Activated CD4-positive, alpha-beta T cell treated with anti-CD3 and anti-CD28 coated beads, Interleukin-2, amount 10 ng/mL, durations not matched to agents 7 days and 5 days (primary cell): ENCODE measurements around the gene SLAMF1. TPM values are rescaled to one million over a fixed set of nuclear protein-coding genes. Genes with fewer than 3 reads are reported as not detected.
"Not testable (repeated sequence)": the region's sequence is repeated elsewhere in the genome, so short reads cannot be mapped to it uniquely, and the experiment has no call there.

Experiments used
- CTCF ChIA-PET: fragments of 350-600 bp; sonication (Branson Sonifier 250); formaldehyde crosslinking; loops from one replicate; lab custom pipeline; 2021; ENCODE audit warnings: antibody characterized with exemption; lab: Charles Lee
- POLR2A ChIA-PET: fragments of 350-600 bp; sonication (Branson Sonifier 250); formaldehyde crosslinking; loops from one replicate; lab custom pipeline; 2021; ENCODE audit warnings: antibody characterized with exemption; lab: Charles Lee
- DNase-seq: peaks from one replicate; pipeline ENCODE4 v3.0.0-alpha.2; 2020
- H3K27ac Mint-ChIP-seq: one replicate; pipeline ENCODE4 v1.8.0; 2021; ENCODE audit warnings: mild to moderate bottlenecking, moderate library complexity, mixed read lengths
- H3K27me3 Mint-ChIP-seq: one replicate; pipeline ENCODE4 v1.8.0; 2021; ENCODE audit warnings: mixed read lengths
- H3K36me3 Mint-ChIP-seq: one replicate; pipeline ENCODE4 v1.8.0; 2021; ENCODE audit warnings: low read depth, mixed read lengths
- H3K4me1 Mint-ChIP-seq: one replicate; pipeline ENCODE4 v1.8.0; 2021; ENCODE audit warnings: mixed read lengths
- H3K4me3 Mint-ChIP-seq: one replicate; pipeline ENCODE4 v1.8.0; 2021; ENCODE audit warnings: mild to moderate bottlenecking, moderate library complexity, mixed read lengths
- H3K9me3 Mint-ChIP-seq: one replicate; pipeline ENCODE4 v1.8.0; 2021; ENCODE audit warnings: mixed read lengths
- total RNA-seq, 2 experiments: library from RNA; stranded (reverse); gene quantifications; one replicate each; pipeline ENCODE4 v1.2.3, GENCODE V29; 2021

The SLAMF1 gene
- total RNA-seq, 2 experiments from 2014 or later: 70.4 to 70.6 TPM

DNA sequence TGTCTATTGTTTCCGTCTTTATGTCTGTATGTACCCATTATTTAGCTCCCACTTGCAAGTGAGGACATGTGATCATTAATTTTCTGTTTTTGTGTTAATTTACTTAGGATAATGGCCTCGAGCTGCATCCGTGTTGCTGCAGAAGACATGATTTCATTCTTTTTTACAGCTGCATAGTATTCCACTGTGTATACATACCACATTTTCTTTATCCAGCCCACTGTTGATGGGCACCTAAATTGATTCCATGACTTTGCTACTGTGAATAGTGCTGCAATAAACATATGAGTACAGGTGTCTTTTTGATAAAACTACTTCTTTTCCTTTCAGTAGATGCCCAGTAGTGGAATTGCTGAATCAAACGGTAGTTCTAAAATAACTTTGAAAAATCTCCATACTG is 12.7 kb upstream of the SLAMF1 start:
- peaks cover 65% of the 10 kb centered on the region for H3K4me1 Mint-ChIP-seq
- H3K36me3 Mint-ChIP-seq: peaks cover 23% of the 10 kb centered on the region
- no peak overlapping the region for H3K27ac Mint-ChIP-seq
- H3K9me3 Mint-ChIP-seq: peaks cover 11% of the 10 kb centered on the region
- no peak overlapping the region for H3K4me3 Mint-ChIP-seq
- H3K27me3 Mint-ChIP-seq: no peaks in the 10 kb centered on the region
- ChIA-PET CTCF (interaction anchor here (0.6 kb wide), 1 partner anchor 310 kb away, joined by 3 read pairs; no protein-coding TSS in a partner anchor), POLR2A (no interaction called here)
- DNase-seq: no peak

DNA sequence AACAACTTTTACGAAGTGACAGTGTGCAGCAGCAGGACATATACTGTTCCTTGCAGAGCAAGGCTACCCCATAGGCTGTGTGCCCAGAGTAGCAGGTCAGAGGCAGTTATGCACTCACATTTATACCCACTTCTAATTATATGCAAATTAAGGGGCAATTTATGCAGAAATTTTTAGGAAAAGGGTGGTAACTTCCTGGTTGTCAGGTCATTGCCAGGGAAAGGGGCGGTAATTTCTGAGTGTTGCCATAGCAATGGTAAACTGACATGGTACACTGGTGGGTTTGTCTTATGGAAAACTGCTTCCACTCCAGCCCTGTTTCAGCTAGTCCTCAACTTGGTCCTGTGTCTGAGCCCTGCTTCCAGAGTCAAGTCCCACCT is 12.0 kb upstream of the SLAMF1 start:
- no peaks in the 10 kb centered on the region for H3K27me3 Mint-ChIP-seq
- ChIA-PET POLR2A (no interaction called here), CTCF (interaction anchor here (1.1 to 2.1 kb wide), 2 partner anchors 22 to 109 kb away, joined by 3 to 7 read pairs; no protein-coding TSS in a partner anchor)
- peaks cover 11% of the 10 kb centered on the region for H3K9me3 Mint-ChIP-seq
- peaks cover 65% of the 10 kb centered on the region for H3K4me1 Mint-ChIP-seq
- DNase-seq: no peak
- no peak overlapping the region for H3K4me3 Mint-ChIP-seq
- H3K36me3 Mint-ChIP-seq: peaks cover 24% of the 10 kb centered on the region
- H3K27ac Mint-ChIP-seq: peak overlapping the region; percentile 14

DNA sequence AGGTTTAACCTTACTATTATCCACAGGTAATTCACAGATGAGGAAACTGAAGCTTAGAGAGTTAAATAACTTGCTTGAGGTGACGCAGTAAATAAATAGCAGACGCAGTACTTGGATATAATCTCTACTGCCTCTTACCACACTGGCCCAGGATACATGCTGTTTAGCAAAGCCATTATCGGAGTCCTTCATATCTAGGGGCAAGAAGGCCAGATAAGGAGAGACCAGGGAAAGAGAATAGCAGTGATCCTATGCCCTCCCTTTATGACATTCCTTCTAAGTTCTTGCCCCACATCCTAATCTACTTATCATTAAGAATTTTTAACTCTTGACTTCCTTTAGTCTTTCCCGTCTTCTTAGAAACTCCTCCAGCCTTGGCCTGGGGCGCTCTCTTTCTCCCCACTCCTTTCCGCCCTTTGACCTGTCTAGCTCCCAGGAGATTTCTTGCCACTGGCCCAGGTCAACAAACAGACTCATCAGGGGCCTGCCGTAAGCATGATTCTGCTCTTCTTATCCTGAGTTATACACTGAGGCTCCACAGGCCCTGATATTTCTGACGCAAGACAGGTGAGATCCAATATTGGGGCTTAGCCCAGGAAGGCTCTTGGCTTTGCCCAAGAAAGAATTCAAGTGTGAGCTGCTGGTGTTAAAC is 11.4 kb upstream of the SLAMF1 start:
- peaks cover 11% of the 10 kb centered on the region for H3K9me3 Mint-ChIP-seq
- ChIA-PET POLR2A (no interaction called here), CTCF (interaction anchor here (1.1 to 2.1 kb wide), 2 partner anchors 23 to 109 kb away, joined by 3 to 7 read pairs; no protein-coding TSS in a partner anchor)
- H3K27ac Mint-ChIP-seq: peak overlapping the region; percentile 14
- peaks cover 24% of the 10 kb centered on the region for H3K36me3 Mint-ChIP-seq
- no peak overlapping the region for H3K4me3 Mint-ChIP-seq
- peaks cover 65% of the 10 kb centered on the region for H3K4me1 Mint-ChIP-seq
- H3K27me3 Mint-ChIP-seq: no peaks in the 10 kb centered on the region
- DNase-seq: no peak

DNA sequence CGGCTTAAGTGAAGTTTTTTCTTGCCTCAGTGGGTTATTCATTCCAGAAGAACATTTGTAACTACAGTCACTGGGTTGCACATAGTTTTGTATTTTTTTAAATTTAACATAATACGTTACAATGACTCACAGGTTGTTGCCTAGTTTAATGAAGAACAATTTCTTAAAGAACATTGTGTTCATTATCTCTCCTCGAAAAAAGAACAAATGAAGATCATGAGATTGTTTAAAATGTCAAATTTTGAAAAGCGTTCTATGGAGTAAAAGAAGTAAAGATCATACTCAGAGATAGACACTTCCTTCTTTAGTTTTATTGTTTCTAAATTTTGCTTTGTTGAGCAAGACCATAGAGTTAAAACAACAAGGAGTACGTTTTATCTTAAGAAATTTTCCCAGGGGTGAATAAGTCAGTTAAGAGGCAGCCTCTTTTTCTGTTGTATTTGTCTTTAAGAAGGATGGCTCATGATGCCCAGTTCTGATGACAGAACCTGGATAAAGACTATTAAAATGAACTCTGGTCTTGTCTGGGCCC is 10.5 kb upstream of the SLAMF1 start:
- Mint-ChIP-seq H3K36me3 (peaks cover 24% of the 10 kb centered on the region), H3K4me1 (peaks cover 65% of the 10 kb centered on the region), H3K27ac (peak overlapping the region; percentile 55), H3K27me3 (no peaks in the 10 kb centered on the region), H3K4me3 (no peak overlapping the region), H3K9me3 (peaks cover 11% of the 10 kb centered on the region)
- DNase-seq: no peak
- CTCF ChIA-PET: interaction anchor here (1.1 to 2.1 kb wide), 2 partner anchors 24 to 110 kb away, joined by 3 to 7 read pairs; no protein-coding TSS in a partner anchor
- POLR2A ChIA-PET: no interaction called here

DNA sequence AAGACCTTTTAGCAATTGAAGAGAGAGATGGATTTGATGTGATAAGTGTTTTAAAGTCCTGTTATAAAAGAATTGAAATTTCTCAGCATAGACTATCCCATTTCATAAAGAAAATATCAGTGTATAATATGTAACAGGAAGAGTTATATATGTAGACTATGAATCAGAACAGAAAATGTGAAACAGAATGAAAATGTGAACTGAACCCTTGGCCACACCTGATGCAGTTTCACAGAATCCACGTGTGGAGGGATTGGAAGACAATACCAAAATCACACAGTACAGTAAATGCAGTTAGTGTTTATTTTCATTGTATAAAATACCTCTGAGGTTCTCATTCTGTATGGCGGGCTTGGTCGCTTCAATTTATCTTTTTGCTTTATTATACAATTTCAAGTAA is 9.9 kb upstream of the SLAMF1 start:
- no peak for DNase-seq

DNA sequence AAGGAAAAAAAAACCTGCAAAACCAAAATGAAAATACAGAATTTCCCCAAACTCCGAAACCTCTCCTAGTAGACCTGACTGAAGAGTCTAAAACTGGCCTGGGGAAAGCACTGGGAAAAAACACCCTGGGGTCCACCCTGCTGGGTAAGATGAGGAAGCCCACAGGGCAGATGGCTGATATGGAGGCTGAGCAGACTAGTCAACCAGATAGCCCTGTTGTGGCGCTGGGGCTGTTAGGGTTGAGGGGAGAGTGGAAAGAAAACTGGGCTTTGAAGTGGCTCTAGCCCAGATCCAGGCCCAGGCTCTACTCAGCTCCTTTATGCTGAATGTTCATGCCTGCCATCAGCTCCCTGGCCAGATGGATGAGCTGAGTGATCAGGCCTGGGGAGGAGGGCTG is 6.8 kb upstream of the SLAMF1 start:
- no peak overlapping the region for H3K27ac Mint-ChIP-seq
- POLR2A ChIA-PET: no interaction called here

More for the DNA sequence above, 9.9 kb upstream of the SLAMF1 start:
- H3K4me3 Mint-ChIP-seq: no peak overlapping the region
- ChIA-PET CTCF (no interaction called here), POLR2A (no interaction called here)
- no peaks in the 10 kb centered on the region for H3K27me3 Mint-ChIP-seq
- peaks cover 22% of the 10 kb centered on the region for H3K36me3 Mint-ChIP-seq
- H3K9me3 Mint-ChIP-seq: peaks cover 11% of the 10 kb centered on the region
- peaks cover 65% of the 10 kb centered on the region for H3K4me1 Mint-ChIP-seq
- H3K27ac Mint-ChIP-seq: no peak overlapping the region

DNA sequence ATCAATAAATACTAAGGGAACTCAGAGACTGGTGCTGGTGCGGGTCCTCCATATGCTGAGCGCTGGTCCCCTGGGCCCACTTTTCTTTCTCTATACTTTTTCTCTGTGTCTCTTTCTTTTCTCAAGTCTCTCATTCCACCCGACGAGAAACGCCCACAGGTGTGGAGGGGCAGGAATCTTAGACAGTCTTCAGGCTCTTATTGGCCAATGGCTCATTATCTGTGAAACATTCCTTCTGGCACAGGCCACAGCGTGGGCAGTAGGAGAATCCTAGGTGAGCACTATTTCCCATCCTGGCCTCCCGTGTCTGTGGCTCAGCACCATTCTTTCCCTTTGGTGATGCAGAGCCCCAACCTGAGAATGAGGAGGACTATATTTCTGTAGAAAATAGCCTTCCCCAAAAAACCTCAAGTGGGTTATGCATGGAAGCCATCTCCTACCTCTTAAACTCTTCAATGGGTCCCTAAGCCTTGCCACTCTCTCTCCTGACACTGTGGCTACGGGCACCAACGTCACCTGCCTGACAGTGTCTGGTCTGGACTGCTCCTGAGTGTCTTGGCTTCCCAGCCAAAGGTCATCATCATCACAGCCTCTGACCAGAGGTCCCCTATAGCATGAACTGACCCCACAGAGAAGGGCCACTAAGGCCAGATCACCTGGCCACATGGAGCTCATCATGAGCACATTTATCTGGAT is 6.2 kb upstream of the SLAMF1 start:
- H3K4me3 Mint-ChIP-seq: no peak overlapping the region
- peaks cover 4% of the 10 kb centered on the region for H3K9me3 Mint-ChIP-seq
- CTCF ChIA-PET: no interaction called here
- peaks cover 77% of the 10 kb centered on the region for H3K4me1 Mint-ChIP-seq
- POLR2A ChIA-PET: no interaction called here
- no peaks in the 10 kb centered on the region for H3K27me3 Mint-ChIP-seq
- no peak for DNase-seq
- H3K27ac Mint-ChIP-seq: no peak overlapping the region
- peaks cover 14% of the 10 kb centered on the region for H3K36me3 Mint-ChIP-seq

More for the DNA sequence above, 6.8 kb upstream of the SLAMF1 start:
- no peak for DNase-seq
- Mint-ChIP-seq H3K9me3 (peaks cover 4% of the 10 kb centered on the region), H3K4me3 (no peak overlapping the region), H3K4me1 (peaks cover 77% of the 10 kb centered on the region), H3K27me3 (no peaks in the 10 kb centered on the region), H3K36me3 (peaks cover 12% of the 10 kb centered on the region)
- CTCF ChIA-PET: no interaction called here

DNA sequence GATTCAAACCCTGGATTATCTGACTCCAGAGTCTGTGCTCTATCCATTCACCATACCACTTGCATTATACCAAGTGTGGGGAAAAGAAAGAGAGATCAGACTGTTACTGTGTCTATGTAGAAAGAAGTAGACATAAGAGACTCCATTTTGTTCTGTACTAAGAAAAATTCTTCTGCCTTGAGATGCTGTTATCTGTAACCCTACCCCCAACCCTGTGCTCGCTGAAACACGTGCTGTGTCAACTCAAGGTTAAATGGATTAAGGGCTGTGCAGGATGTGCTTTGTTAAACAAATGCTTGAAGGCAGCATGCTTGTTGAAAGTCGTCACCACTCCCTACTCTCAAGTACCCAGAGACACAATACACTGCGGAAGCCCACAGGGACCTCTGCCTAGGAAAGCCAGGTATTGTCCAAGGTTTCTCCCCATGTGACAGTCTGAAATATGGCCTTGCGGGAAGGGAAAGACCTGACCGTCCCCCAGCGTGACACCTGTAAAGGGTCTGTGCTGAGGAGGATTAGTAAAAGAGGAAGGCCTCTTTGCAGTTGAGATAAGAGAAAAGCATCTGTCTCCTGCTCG is 5.3 kb upstream of the SLAMF1 start:
- H3K27me3 Mint-ChIP-seq, POLR2A ChIA-PET, H3K9me3 Mint-ChIP-seq, H3K4me3 Mint-ChIP-seq, DNase-seq: not testable (repeated sequence)
- CTCF ChIA-PET: interaction anchor here (0.9 to 1.6 kb wide), 3 partner anchors 12 to 29 kb away, joined by 3 to 6 read pairs (median 3); no protein-coding TSS in a partner anchor
- peaks cover 75% of the 10 kb centered on the region for H3K4me1 Mint-ChIP-seq
- H3K36me3 Mint-ChIP-seq: peaks cover 13% of the 10 kb centered on the region
- H3K27ac Mint-ChIP-seq: peak overlapping the region; percentile 15

DNA sequence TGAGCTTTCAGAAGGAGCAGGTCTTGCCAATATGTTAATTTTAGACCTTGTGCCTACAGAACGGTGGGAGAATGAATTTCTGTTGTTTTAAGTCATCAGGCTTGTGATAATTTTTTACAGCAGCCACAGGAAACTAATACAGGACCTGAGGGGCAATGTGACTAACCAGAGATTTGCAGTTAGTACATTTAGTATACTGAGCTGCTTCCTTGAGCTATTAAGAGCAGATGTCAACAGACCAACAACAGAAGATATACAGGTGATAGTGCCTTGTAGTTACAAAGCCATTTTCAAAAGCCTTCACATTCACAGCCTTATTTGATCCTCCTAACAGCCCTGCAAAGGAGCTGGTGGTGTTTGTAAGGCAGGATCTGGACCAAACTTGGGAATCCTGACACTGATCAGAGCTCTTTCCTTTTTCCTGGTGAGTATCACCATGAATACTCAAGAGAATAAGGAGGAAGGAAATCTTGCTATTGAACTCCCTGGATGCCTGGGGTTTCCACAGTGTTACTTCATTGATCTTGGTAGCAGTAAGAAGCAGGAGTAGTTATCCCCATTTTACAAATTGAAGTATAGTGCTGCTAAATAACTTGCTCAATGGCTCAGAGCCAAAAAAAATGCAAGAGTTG is 4.7 kb upstream of the SLAMF1 start:
- no peak for DNase-seq
- H3K4me3 Mint-ChIP-seq: no peak overlapping the region
- no peaks in the 10 kb centered on the region for H3K27me3 Mint-ChIP-seq
- H3K36me3 Mint-ChIP-seq: peaks cover 13% of the 10 kb centered on the region
- H3K9me3 Mint-ChIP-seq: peaks cover 4% of the 10 kb centered on the region
- ChIA-PET POLR2A (interaction anchor here (0.6 kb wide), 1 partner anchor 26 kb away, joined by 3 read pairs; no protein-coding TSS in a partner anchor), CTCF (interaction anchor here (0.9 to 1.6 kb wide), 5 partner anchors 12 to 223 kb away, joined by 3 to 6 read pairs (median 3); no protein-coding TSS in a partner anchor)
- H3K4me1 Mint-ChIP-seq: peaks cover 69% of the 10 kb centered on the region
- no peak overlapping the region for H3K27ac Mint-ChIP-seq

DNA sequence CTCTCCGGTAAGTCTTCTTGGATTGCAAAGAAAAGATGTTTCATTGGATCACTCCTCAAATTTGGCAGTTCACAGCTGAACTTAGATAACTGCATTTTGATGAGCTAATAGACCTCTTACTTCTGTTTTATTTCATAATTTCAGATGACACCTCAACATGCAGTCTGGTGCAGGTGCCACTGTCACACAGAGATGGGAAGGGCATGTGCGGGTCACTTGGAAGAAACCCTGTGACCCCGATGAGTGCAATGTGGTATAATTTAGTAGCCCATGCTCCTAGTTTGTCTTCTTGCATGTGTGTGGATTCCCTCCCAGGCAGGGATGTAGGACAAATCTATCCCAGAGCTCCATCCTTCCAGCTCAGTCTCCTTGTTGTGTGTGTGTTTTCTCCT is 481 bp upstream of the SLAMF1 start:
- Mint-ChIP-seq H3K4me3 (peak overlapping the region; percentile 93), H3K36me3 (peaks cover 49% of the 10 kb centered on the region), H3K4me1 (peaks cover 66% of the 10 kb centered on the region), H3K27me3 (no peaks in the 10 kb centered on the region), H3K9me3 (peaks cover 4% of the 10 kb centered on the region), H3K27ac (peak overlapping the region; percentile 93)
- CTCF ChIA-PET: interaction anchor here (0.6 to 3.2 kb wide), 9 partner anchors 10 to 341 kb away, joined by 3 to 16 read pairs (median 4); no protein-coding TSS in a partner anchor
- POLR2A ChIA-PET: interaction anchor here (1.1 to 1.2 kb wide), 2 partner anchors 18 to 26 kb away, joined by 6 to 7 read pairs; no protein-coding TSS in a partner anchor
- no peak for DNase-seq

DNA sequence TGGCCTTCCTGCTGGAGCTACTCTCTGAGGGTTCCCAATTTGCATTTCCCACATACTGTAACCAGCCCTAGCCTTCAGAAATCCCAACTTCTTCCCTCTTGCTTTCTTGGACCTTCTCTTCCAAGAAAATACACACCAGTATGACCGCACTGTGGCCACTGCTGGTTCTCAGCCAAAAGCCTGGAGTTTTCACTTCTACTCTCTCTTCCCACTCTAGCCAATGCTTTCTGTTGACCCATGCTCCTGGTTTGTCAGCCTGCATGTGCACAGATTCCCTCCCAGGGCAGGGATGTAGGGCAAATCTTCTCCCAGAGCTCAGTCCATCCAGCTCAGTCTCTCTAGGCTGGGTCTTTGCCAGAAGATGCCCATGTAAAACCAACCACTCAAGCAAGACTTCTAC is 664 bp downstream of the SLAMF1 start:
- POLR2A ChIA-PET: interaction anchor here (0.7 to 1.2 kb wide), 3 partner anchors 17 to 81 kb away, joined by 3 to 7 read pairs (median 6); no protein-coding TSS in a partner anchor
- CTCF ChIA-PET: interaction anchor here (0.8 to 3.2 kb wide), 9 partner anchors 11 to 129 kb away, joined by 3 to 16 read pairs (median 5); no protein-coding TSS in a partner anchor
- H3K4me1 Mint-ChIP-seq: peaks cover 65% of the 10 kb centered on the region
- peak overlapping the region; percentile 93 for H3K27ac Mint-ChIP-seq
- peaks cover 4% of the 10 kb centered on the region for H3K9me3 Mint-ChIP-seq
- peak overlapping the region; percentile 93 for H3K4me3 Mint-ChIP-seq
- H3K27me3 Mint-ChIP-seq: no peaks in the 10 kb centered on the region
- H3K36me3 Mint-ChIP-seq: peaks cover 57% of the 10 kb centered on the region
- DNase-seq: no peak
